Regular cardiac myocyte (primary cell): Measurements from ENCODE around the gene ZNF10. TPM values are rescaled to one million over a fixed set of nuclear protein-coding genes. Genes with fewer than 3 reads are reported as not detected.

Source experiments
- total RNA-seq: library from RNA; depleted of rRNA; stranded (reverse); fragments of >200 nt; gene quantifications from 2 replicates; pipeline ENCODE4 v1.2.3, GENCODE V29; 2014

Gene ZNF10
- total RNA-seq: 6.9 and 14.1 TPM in 2 replicates

GRCh38 chr12:133130038-133130807, at the start of gene ZNF10, which contains the start of gene ZNF891:
TSS of gene ZNF10 (plus strand) at chr12:133130627. CDS start at chr12:133144493, 13,866 bp downstream.
TSS of gene ZNF891 (minus strand) at chr12:133130274. CDS start at chr12:133121918, 8,356 bp downstream.

DNA sequence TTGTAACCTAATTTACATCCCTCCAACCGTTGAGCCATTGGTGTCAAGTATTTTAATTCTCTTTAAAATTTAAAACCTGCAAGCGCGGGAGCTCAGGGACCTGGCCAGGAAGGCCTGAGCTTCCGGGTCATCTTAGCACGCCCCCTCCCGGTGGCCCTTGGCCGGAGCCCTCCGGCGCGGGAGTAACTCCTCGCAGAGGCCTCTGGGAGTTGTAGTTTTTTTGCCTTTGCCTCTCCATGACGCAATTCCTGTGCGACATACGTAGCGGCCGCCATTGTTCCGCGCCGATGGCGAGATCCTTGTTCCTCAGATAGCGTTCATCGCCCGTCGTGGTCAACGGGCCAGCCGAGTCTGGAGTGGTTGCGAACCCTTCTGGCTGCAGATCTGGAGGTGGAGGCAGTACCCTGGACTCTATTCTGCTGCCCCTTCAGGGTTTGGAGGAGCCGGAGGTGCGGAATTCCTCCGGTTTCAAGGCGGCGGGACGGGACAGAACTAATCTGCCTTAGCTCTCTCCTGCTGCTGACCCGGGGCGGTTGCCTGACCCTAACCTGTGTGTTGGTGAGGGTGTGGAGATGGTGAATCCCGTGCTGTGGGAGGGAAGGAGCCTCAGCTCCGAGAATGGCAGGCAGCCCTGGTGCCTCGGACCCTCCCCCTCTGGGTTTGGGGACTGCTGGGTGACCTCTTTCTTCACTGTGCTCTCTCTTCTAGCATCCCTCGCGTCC, 51.0 kb downstream of the ZNF10 start, which contains the start of gene ZNF268:
ZNF268 (plus strand) TSS at position 258 of the 722 bp plus-strand sequence. CDS start 503 bp downstream, outside the sequence.

Other genes starting within 250 kb of the ZNF10 start
- 24.5 and 40.8 TPM in 2 replicates for gene CHFR, start 243.0 kb upstream of the ZNF10 start, total RNA-seq
- 7.1 and 13.8 TPM in 2 replicates for gene ZNF605, start 174.3 kb upstream of the ZNF10 start, total RNA-seq
- gene ZNF26, start 144.3 kb upstream of the ZNF10 start, total RNA-seq: 10.9 and 17.5 TPM in 2 replicates
- 20.1 and 26.5 TPM in 2 replicates for gene ZNF84, start 93.1 kb upstream of the ZNF10 start, total RNA-seq
- 17.4 and 17.8 TPM in 2 replicates for gene ZNF140, start 49.7 kb upstream of the ZNF10 start, total RNA-seq
- 0.58 and 1.1 TPM in 2 replicates for gene ZNF891, start 353 bp upstream of the ZNF10 start, total RNA-seq
- 25.5 and 36.6 TPM in 2 replicates for gene ZNF268, start 50.9 kb downstream of the ZNF10 start, total RNA-seq
- not detected in 2 replicates for gene ANHX, start 105.2 kb downstream of the ZNF10 start, total RNA-seq